WTC11 (cell line): ENCODE data around the gene UFC1. TPM values are rescaled to one million over a fixed set of nuclear protein-coding genes. Genes with fewer than 3 reads are reported as not detected.

Experiments used
- ATAC-seq: fragments of 200-7000 bp; cut with Tn5 transposase; 2 replicates; pipeline ENCODE4 v1.10.0; 2021; ENCODE audit warnings: mild to moderate bottlenecking, moderate library complexity
- CTCF ChIA-PET: fragments of 300-600 bp; sonication (Branson Sonifier 250); formaldehyde crosslinking; loops from one replicate; lab custom pipeline; 2021; ENCODE audit warnings: antibody characterized with exemption; lab: Charles Lee
- POLR2A ChIA-PET: fragments of 350-600 bp; sonication (Branson Sonifier 250); formaldehyde crosslinking; loops from one replicate; lab custom pipeline; 2021; ENCODE audit warnings: antibody characterized with exemption; lab: Charles Lee
- DNase-seq: peaks from one replicate; pipeline ENCODE4 v3.0.0; 2021; ENCODE audit warnings: low spot score
- H3K27ac Mint-ChIP-seq: 2 replicates; pipeline ENCODE4 v1.8.0; 2021; ENCODE audit warnings: mixed read lengths
- H3K27me3 Mint-ChIP-seq: 2 replicates; pipeline ENCODE4 v1.8.0; 2021; ENCODE audit warnings: low read depth, mild to moderate bottlenecking, moderate library complexity, mixed read lengths
- H3K36me3 Mint-ChIP-seq: 2 replicates; pipeline ENCODE4 v1.8.0; 2021; ENCODE audit warnings: mixed read lengths
- H3K4me1 Mint-ChIP-seq: 2 replicates; pipeline ENCODE4 v1.8.0; 2022; ENCODE audit warnings: mixed read lengths
- H3K4me3 Mint-ChIP-seq: 2 replicates; pipeline ENCODE4 v1.8.0; 2021; ENCODE audit warnings: mild to moderate bottlenecking, moderate library complexity, mixed read lengths
- H3K9me3 Mint-ChIP-seq: 2 replicates; pipeline ENCODE4 v1.8.0; 2021; ENCODE audit warnings: mixed read lengths
- CREB1 ChIP-seq: sonication (generic); formaldehyde crosslinking; IDR thresholded peaks from 2 replicates; pipeline ENCODE4 v1.8.0; 2023; ENCODE audit warnings: mild to moderate bottlenecking, missing genetic modification reagents
- CREM ChIP-seq: sonication (generic); formaldehyde crosslinking; IDR thresholded peaks from 2 replicates; pipeline ENCODE4 v1.8.1; 2022; ENCODE audit warnings: mild to moderate bottlenecking, missing genetic modification reagents, moderate library complexity
- ELF4 ChIP-seq: sonication (generic); formaldehyde crosslinking; IDR thresholded peaks from 2 replicates; pipeline ENCODE4 v1.8.1; 2022; ENCODE audit warnings: low read depth, mild to moderate bottlenecking, moderate library complexity, missing genetic modification reagents
- FOXK1 ChIP-seq: sonication (generic); formaldehyde crosslinking; IDR thresholded peaks from 2 replicates; pipeline ENCODE4 v1.8.0; 2022; ENCODE audit warnings: mild to moderate bottlenecking, moderate library complexity, missing genetic modification reagents
- GTF2I ChIP-seq: fragments of 250-450 bp; sonication (Bioruptor Pico); conservative IDR thresholded peaks from 2 replicates; pipeline ENCODE4 v1.4.0; 2021; ENCODE audit warnings: mild to moderate bottlenecking
- JUN ChIP-seq: sonication (generic); formaldehyde crosslinking; IDR thresholded peaks from 2 replicates; pipeline ENCODE4 v1.8.0; 2023; ENCODE audit warnings: mild to moderate bottlenecking, missing genetic modification reagents
- MYBL2 ChIP-seq: sonication (generic); formaldehyde crosslinking; IDR thresholded peaks from 2 replicates; pipeline ENCODE4 v1.8.1; 2023; ENCODE audit warnings: mild to moderate bottlenecking, moderate library complexity, missing genetic modification reagents
- NR3C1 ChIP-seq: sonication (generic); formaldehyde crosslinking; conservative IDR thresholded peaks from 2 replicates; pipeline ENCODE4 v1.8.1; 2023; ENCODE audit warnings: low read depth, mild to moderate bottlenecking, missing genetic modification reagents
- OVOL2 ChIP-seq: fragments of 250-450 bp; sonication (Bioruptor Pico); IDR thresholded peaks from 2 replicates; pipeline ENCODE4 v1.9.0; 2021; ENCODE audit warnings: mild to moderate bottlenecking, borderline replicate concordance
- RORB ChIP-seq: fragments of 250-450 bp; sonication (Bioruptor Pico); IDR thresholded peaks from 2 replicates; pipeline ENCODE4 v1.9.0; 2021; ENCODE audit warnings: mild to moderate bottlenecking
- SMAD4 ChIP-seq: sonication (generic); formaldehyde crosslinking; IDR thresholded peaks from 2 replicates; pipeline ENCODE4 v1.8.0; 2022; ENCODE audit warnings: mild to moderate bottlenecking, missing genetic modification reagents
- SOX15 ChIP-seq: fragments of 250-450 bp; sonication (Bioruptor Pico); IDR thresholded peaks from 2 replicates; pipeline ENCODE4 v1.9.0; 2021; ENCODE audit warnings: mild to moderate bottlenecking
- SP1 ChIP-seq: sonication (generic); formaldehyde crosslinking; conservative IDR thresholded peaks from 2 replicates; pipeline ENCODE4 v1.8.1; 2022; ENCODE audit warnings: missing genetic modification reagents
- TEAD1 ChIP-seq: sonication (generic); formaldehyde crosslinking; IDR thresholded peaks from 2 replicates; pipeline ENCODE4 v1.8.0; 2022; ENCODE audit warnings: mild to moderate bottlenecking, missing genetic modification reagents
- ZNF219 ChIP-seq: sonication (generic); formaldehyde crosslinking; IDR thresholded peaks from 2 replicates; pipeline ENCODE4 v1.8.0; 2023; ENCODE audit warnings: missing genetic modification reagents, mild to moderate bottlenecking, borderline replicate concordance
- ZNF423 ChIP-seq: fragments of 250-450 bp; sonication (Bioruptor Pico); IDR thresholded peaks from 2 replicates; pipeline ENCODE4 v2.1.2; 2022; ENCODE audit warnings: mild to moderate bottlenecking, moderate library complexity
- ZNF671 ChIP-seq: fragments of 250-450 bp; sonication (Bioruptor Pico); IDR thresholded peaks from 2 replicates; pipeline ENCODE4 v1.8.0; 2021; ENCODE audit warnings: mild to moderate bottlenecking
- total RNA-seq: library from RNA; stranded (reverse); gene quantifications from 3 replicates; pipeline ENCODE4 v1.2.3, GENCODE V29; 2021
- TF ChIP-seq, protein P1 (sequence below): fragments of 250-450 bp; sonication (Bioruptor Pico); IDR thresholded peaks from 2 replicates; pipeline ENCODE4 v1.9.0; 2021; ENCODE audit warnings: moderate library complexity, mild to moderate bottlenecking, inconsistent platforms, borderline replicate concordance
- TF ChIP-seq, protein P2 (sequence below): sonication (generic); formaldehyde crosslinking; IDR thresholded peaks from 2 replicates; pipeline ENCODE4 v1.8.1; 2023; ENCODE audit warnings: mild to moderate bottlenecking, missing genetic modification reagents
- TF ChIP-seq, protein P3 (sequence below): sonication (generic); formaldehyde crosslinking; IDR thresholded peaks from 2 replicates; pipeline ENCODE4 v1.8.0; 2022; ENCODE audit warnings: missing genetic modification reagents
- TF ChIP-seq, protein P4 (sequence below): fragments of 200-600 bp; IDR thresholded peaks from 2 replicates; pipeline ENCODE4 v1.8.0; 2022; ENCODE audit warnings: antibody characterized with exemption
- TF ChIP-seq, protein P5 (sequence below): sonication (generic); formaldehyde crosslinking; IDR thresholded peaks from 2 replicates; pipeline ENCODE4 v1.8.1; 2022; ENCODE audit warnings: low read depth, missing genetic modification reagents, borderline replicate concordance
- TF ChIP-seq, protein P6 (sequence below): sonication (generic); formaldehyde crosslinking; IDR thresholded peaks from 2 replicates; pipeline ENCODE4 v1.8.1; 2022; ENCODE audit warnings: missing genetic modification reagents, borderline replicate concordance
- TF ChIP-seq, protein P7 (sequence below): sonication (generic); formaldehyde crosslinking; IDR thresholded peaks from 2 replicates; pipeline ENCODE4 v1.8.0; 2022; ENCODE audit warnings: mild to moderate bottlenecking, missing genetic modification reagents
- TF ChIP-seq, protein P8 (sequence below): sonication (generic); formaldehyde crosslinking; IDR thresholded peaks from 2 replicates; pipeline ENCODE4 v1.8.1; 2022; ENCODE audit warnings: mild to moderate bottlenecking, missing genetic modification reagents, moderate library complexity, borderline replicate concordance

The UFC1 gene
- total RNA-seq, 1 experiment from 2014 or later: 56.2 TPM

DNA sequence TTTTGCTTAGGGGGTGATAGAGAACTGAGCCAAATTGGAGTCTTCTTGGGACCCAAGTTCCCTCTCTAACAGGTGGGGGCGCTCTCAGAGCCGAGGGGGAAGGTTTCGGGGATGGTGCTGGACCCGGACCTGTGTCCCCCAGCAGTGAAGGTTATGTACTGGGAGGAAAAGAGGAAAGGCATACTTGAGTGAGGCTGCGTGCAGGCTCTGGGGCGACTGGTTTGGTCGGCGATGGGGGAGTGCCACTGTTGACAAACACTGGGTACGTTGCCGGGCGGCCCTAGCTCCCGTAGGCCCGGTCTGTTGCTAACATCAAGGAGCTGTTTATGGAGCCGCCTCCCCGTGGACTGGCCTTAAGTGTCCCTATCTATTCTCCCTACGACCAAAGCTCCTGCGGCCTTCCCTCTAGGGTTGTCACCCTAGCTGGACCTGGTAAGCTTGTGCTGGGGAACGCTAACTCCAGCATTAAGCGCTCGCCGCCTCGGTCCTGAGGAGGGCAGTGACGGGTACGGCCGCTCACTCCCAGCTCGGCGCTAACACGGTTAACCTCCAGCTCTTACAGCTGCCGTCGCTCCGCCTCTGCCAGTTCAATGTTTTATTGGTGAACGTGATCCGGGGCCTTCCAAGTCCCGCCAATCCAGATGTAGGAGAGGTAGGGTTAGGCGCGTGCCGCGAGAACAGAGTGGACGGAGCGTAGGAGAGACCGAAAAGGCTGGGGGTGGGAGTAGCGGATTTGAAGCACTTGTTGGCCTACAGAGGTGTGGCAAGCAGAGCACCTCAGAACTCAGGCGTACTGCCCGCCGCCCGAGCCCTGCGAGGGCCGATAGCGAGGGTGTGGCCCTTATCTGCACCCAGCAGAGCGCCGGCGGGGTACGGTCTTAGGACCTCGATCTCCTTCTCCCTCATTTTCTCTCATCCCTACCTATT is 12.2 kb downstream of the UFC1 start, which contains the start of gene PPOX:
PPOX (plus strand) TSS at position 685 of the 927 bp plus-strand sequence. CDS start 422 bp downstream, outside the sequence.
- ATAC-seq: peak; percentile 95
- Mint-ChIP-seq H3K4me1 (peaks cover 8% of the 10 kb centered on the region), H3K36me3 (peaks cover 23% of the 10 kb centered on the region), H3K4me3 (peak within 1 kb of the TSS; percentile 79), H3K9me3 (no peaks in the 10 kb centered on the region), H3K27ac (peak within 1 kb of the TSS; percentile 13), H3K27me3 (no peaks in the 10 kb centered on the region)
- CTCF ChIA-PET: interaction anchor here (0.6 to 2.8 kb wide), 30 partner anchors 8 to 274 kb away, joined by 3 to 41 read pairs (median 4); partner anchors contain the start of genes ADAMTS4, B4GALT3, DEDD and F11R
- peak; percentile 94 for DNase-seq
- POLR2A ChIA-PET: interaction anchor here (0.6 to 2.5 kb wide), 7 partner anchors 11 to 60 kb away, joined by 3 to 13 read pairs (median 4); partner anchors contain the start of genes ADAMTS4, B4GALT3, DEDD and TOMM40L
- no peak for TF ChIP-seq CREB1 (CRISPR knock-in tag)
- no peak for TF ChIP-seq TEAD1 (CRISPR knock-in tag)
- no peak for TF ChIP-seq SOX15 (CRISPR knock-in tag)
- TF ChIP-seq, protein P1, sequence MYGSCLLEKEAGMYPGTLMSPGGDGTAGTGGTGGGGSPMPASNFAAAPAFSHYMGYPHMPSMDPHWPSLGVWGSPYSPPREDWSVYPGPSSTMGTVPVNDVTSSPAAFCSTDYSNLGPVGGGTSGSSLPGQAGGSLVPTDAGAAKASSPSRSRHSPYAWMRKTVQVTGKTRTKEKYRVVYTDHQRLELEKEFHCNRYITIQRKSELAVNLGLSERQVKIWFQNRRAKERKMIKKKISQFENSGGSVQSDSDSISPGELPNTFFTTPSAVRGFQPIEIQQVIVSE (CRISPR knock-in tag): no peak
- TF ChIP-seq CREM (CRISPR knock-in tag): peak; percentile 64; the same call in 1 of the 2 replicates
- no peak for TF ChIP-seq JUN (CRISPR knock-in tag)
- no peak for TF ChIP-seq GTF2I (CRISPR knock-in tag)
- TF ChIP-seq MYBL2 (CRISPR knock-in tag): peak; percentile 46; the same call in 1 of the 2 replicates
- no peak for TF ChIP-seq RORB
- no peak for TF ChIP-seq ZNF219 (CRISPR knock-in tag)
- peak; percentile 88 for TF ChIP-seq SP1 (CRISPR knock-in tag)
- TF ChIP-seq, protein P2, sequence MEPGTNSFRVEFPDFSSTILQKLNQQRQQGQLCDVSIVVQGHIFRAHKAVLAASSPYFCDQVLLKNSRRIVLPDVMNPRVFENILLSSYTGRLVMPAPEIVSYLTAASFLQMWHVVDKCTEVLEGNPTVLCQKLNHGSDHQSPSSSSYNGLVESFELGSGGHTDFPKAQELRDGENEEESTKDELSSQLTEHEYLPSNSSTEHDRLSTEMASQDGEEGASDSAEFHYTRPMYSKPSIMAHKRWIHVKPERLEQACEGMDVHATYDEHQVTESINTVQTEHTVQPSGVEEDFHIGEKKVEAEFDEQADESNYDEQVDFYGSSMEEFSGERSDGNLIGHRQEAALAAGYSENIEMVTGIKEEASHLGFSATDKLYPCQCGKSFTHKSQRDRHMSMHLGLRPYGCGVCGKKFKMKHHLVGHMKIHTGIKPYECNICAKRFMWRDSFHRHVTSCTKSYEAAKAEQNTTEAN (CRISPR knock-in tag): no peak; the same call in 1 of the 2 replicates
- TF ChIP-seq OVOL2 (CRISPR knock-in tag): no peak
- peak; percentile 89 for TF ChIP-seq FOXK1 (CRISPR knock-in tag)
- TF ChIP-seq, protein P3, sequence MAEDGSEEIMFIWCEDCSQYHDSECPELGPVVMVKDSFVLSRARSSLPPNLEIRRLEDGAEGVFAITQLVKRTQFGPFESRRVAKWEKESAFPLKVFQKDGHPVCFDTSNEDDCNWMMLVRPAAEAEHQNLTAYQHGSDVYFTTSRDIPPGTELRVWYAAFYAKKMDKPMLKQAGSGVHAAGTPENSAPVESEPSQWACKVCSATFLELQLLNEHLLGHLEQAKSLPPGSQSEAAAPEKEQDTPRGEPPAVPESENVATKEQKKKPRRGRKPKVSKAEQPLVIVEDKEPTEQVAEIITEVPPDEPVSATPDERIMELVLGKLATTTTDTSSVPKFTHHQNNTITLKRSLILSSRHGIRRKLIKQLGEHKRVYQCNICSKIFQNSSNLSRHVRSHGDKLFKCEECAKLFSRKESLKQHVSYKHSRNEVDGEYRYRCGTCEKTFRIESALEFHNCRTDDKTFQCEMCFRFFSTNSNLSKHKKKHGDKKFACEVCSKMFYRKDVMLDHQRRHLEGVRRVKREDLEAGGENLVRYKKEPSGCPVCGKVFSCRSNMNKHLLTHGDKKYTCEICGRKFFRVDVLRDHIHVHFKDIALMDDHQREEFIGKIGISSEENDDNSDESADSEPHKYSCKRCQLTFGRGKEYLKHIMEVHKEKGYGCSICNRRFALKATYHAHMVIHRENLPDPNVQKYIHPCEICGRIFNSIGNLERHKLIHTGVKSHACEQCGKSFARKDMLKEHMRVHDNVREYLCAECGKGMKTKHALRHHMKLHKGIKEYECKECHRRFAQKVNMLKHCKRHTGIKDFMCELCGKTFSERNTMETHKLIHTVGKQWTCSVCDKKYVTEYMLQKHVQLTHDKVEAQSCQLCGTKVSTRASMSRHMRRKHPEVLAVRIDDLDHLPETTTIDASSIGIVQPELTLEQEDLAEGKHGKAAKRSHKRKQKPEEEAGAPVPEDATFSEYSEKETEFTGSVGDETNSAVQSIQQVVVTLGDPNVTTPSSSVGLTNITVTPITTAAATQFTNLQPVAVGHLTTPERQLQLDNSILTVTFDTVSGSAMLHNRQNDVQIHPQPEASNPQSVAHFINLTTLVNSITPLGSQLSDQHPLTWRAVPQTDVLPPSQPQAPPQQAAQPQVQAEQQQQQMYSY (CRISPR knock-in tag): peak; percentile 33; the same call in 1 of the 2 replicates
- TF ChIP-seq ZNF423 (CRISPR knock-in tag): no peak
- no peak for TF ChIP-seq ELF4 (CRISPR knock-in tag)
- TF ChIP-seq NR3C1: no peak
- TF ChIP-seq SMAD4: no peak
- TF ChIP-seq ZNF671 (CRISPR knock-in tag): no peak
- TF ChIP-seq, protein P4, sequence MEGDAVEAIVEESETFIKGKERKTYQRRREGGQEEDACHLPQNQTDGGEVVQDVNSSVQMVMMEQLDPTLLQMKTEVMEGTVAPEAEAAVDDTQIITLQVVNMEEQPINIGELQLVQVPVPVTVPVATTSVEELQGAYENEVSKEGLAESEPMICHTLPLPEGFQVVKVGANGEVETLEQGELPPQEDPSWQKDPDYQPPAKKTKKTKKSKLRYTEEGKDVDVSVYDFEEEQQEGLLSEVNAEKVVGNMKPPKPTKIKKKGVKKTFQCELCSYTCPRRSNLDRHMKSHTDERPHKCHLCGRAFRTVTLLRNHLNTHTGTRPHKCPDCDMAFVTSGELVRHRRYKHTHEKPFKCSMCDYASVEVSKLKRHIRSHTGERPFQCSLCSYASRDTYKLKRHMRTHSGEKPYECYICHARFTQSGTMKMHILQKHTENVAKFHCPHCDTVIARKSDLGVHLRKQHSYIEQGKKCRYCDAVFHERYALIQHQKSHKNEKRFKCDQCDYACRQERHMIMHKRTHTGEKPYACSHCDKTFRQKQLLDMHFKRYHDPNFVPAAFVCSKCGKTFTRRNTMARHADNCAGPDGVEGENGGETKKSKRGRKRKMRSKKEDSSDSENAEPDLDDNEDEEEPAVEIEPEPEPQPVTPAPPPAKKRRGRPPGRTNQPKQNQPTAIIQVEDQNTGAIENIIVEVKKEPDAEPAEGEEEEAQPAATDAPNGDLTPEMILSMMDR: peak; percentile 28; the same call in 1 of the 2 replicates
- TF ChIP-seq, protein P5, sequence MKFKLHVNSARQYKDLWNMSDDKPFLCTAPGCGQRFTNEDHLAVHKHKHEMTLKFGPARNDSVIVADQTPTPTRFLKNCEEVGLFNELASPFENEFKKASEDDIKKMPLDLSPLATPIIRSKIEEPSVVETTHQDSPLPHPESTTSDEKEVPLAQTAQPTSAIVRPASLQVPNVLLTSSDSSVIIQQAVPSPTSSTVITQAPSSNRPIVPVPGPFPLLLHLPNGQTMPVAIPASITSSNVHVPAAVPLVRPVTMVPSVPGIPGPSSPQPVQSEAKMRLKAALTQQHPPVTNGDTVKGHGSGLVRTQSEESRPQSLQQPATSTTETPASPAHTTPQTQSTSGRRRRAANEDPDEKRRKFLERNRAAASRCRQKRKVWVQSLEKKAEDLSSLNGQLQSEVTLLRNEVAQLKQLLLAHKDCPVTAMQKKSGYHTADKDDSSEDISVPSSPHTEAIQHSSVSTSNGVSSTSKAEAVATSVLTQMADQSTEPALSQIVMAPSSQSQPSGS: no peak
- TF ChIP-seq, protein P6, sequence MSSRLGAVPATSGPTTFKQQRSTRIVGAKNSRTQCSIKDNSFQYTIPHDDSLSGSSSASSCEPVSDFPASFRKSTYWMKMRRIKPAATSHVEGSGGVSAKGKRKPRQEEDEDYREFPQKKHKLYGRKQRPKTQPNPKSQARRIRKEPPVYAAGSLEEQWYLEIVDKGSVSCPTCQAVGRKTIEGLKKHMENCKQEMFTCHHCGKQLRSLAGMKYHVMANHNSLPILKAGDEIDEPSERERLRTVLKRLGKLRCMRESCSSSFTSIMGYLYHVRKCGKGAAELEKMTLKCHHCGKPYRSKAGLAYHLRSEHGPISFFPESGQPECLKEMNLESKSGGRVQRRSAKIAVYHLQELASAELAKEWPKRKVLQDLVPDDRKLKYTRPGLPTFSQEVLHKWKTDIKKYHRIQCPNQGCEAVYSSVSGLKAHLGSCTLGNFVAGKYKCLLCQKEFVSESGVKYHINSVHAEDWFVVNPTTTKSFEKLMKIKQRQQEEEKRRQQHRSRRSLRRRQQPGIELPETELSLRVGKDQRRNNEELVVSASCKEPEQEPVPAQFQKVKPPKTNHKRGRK (CRISPR knock-in tag): no peak
- TF ChIP-seq, protein P7, sequence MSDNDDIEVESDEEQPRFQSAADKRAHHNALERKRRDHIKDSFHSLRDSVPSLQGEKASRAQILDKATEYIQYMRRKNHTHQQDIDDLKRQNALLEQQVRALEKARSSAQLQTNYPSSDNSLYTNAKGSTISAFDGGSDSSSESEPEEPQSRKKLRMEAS (CRISPR knock-in tag): peak; percentile 78
- TF ChIP-seq, protein P8, sequence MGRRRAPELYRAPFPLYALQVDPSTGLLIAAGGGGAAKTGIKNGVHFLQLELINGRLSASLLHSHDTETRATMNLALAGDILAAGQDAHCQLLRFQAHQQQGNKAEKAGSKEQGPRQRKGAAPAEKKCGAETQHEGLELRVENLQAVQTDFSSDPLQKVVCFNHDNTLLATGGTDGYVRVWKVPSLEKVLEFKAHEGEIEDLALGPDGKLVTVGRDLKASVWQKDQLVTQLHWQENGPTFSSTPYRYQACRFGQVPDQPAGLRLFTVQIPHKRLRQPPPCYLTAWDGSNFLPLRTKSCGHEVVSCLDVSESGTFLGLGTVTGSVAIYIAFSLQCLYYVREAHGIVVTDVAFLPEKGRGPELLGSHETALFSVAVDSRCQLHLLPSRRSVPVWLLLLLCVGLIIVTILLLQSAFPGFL (CRISPR knock-in tag): no peak
